Naive thymus-derived CD4-positive, alpha-beta T cell (primary cell): ENCODE data around the gene HIVEP3. TPM values are rescaled to one million over a fixed set of nuclear protein-coding genes. Genes with fewer than 3 reads are reported as not detected.

Experiments used
- ATAC-seq: fragments of 150-1000 bp; cut with Tn5 transposase; 2 replicates; pipeline ENCODE4 v1.10.0; 2021; ENCODE audit warnings: mild to moderate bottlenecking, moderate library complexity
- CTCF ChIA-PET: fragments of 350-600 bp; sonication (Branson Sonifier 250); formaldehyde crosslinking; loops from one replicate; lab custom pipeline; 2021; ENCODE audit warnings: antibody characterized with exemption; lab: Charles Lee
- POLR2A ChIA-PET: fragments of 350-600 bp; sonication (Branson Sonifier 250); formaldehyde crosslinking; loops from one replicate; lab custom pipeline; 2021; ENCODE audit warnings: antibody characterized with exemption, inconsistent platforms; lab: Charles Lee
- DNase-seq, 9 donors: peaks; one replicate each; pipeline versions ENCODE4 v3.0.0 to v3.0.0-alpha.2; 2020 to 2022; ENCODE audit warnings: mixed read lengths in 1 of 9
- H3K27ac ChIP-seq: one replicate; pipeline ENCODE4 v1.7.0; 2013; ENCODE audit warnings: mild to moderate bottlenecking, low read depth, low read length, moderate library complexity
- H3K27me3 ChIP-seq, 2 donors: one replicate each; pipeline ENCODE4 v1.7.0; 2013; ENCODE audit warnings: low read length in 2 of 2, mild to moderate bottlenecking in 2 of 2, moderate library complexity in 2 of 2; ENCODE audit not compliant: control insufficient read depth in 2 of 2, insufficient read depth in 2 of 2
- H3K36me3 ChIP-seq, 3 experiments: 1 replicate in 2 of 3; 2 replicates in 1 of 3; pipeline ENCODE4 v1.7.0; 2013; ENCODE audit warnings: low read length in 3 of 3, mild to moderate bottlenecking in 3 of 3, moderate library complexity in 1 of 3; ENCODE audit not compliant: insufficient read depth in 3 of 3, control insufficient read depth in 2 of 3
- H3K4me1 ChIP-seq, 2 donors: one replicate each; pipeline ENCODE4 v1.7.0; 2013; ENCODE audit warnings: low read length in 2 of 2, mild to moderate bottlenecking in 2 of 2, moderate library complexity in 1 of 2; ENCODE audit not compliant: control insufficient read depth in 2 of 2, insufficient read depth in 2 of 2
- H3K4me3 ChIP-seq: 2 replicates; pipeline ENCODE4 v1.7.0; 2013; ENCODE audit warnings: mild to moderate bottlenecking, low read length
- H3K9me3 ChIP-seq, 3 experiments: 1 replicate in 2 of 3; 2 replicates in 1 of 3; pipeline ENCODE4 v1.7.0; 2013; ENCODE audit warnings: low read length in 3 of 3; ENCODE audit not compliant: control insufficient read depth in 2 of 3
- H3K27ac Mint-ChIP-seq, 9 donors: one replicate each; pipeline ENCODE4 v1.8.0; 2020 to 2022; ENCODE audit warnings: mixed read lengths in 9 of 9, mild to moderate bottlenecking in 8 of 9, moderate library complexity in 5 of 9, inconsistent platforms in 2 of 9
- H3K27me3 Mint-ChIP-seq, 5 donors: one replicate each; pipeline ENCODE4 v1.8.0; 2021 to 2022; ENCODE audit warnings: mixed read lengths in 5 of 5, mild to moderate bottlenecking in 1 of 5
- H3K36me3 Mint-ChIP-seq, 5 donors: one replicate each; pipeline ENCODE4 v1.8.0; 2020 to 2022; ENCODE audit warnings: mixed read lengths in 5 of 5, mild to moderate bottlenecking in 3 of 5, inconsistent platforms in 1 of 5
- H3K4me1 Mint-ChIP-seq, 7 donors: one replicate each; pipeline ENCODE4 v1.8.0; 2020 to 2022; ENCODE audit warnings: mixed read lengths in 7 of 7, mild to moderate bottlenecking in 3 of 7, inconsistent platforms in 1 of 7
- H3K4me3 Mint-ChIP-seq, 10 donors: one replicate each; pipeline ENCODE4 v1.8.0; 2020 to 2022; ENCODE audit warnings: mild to moderate bottlenecking in 10 of 10, mixed read lengths in 10 of 10, moderate library complexity in 6 of 10, inconsistent platforms in 2 of 10
- H3K9me3 Mint-ChIP-seq, 11 donors: one replicate each; pipeline ENCODE4 v1.8.0; 2020 to 2022; ENCODE audit warnings: mixed read lengths in 11 of 11, mild to moderate bottlenecking in 4 of 11, inconsistent platforms in 1 of 11, moderate library complexity in 1 of 11
- intact Hi-C, 2 donors: fragments of 100-400 bp; cut with micrococcal nuclease; formaldehyde crosslinking; loops; one replicate each; pipeline ENCODE4 v1.15.1; 2023
- polyA plus RNA-seq, 2 donors: library from polyadenylated mRNA; unstranded; fragments of 300-500 nt; fragmentation: Illumina TruSeq; gene quantifications; one replicate each; pipeline ENCODE4 v1.2.3, GENCODE V29; 2021
- total RNA-seq, 6 experiments: library from RNA in 5 of 6; stranded (reverse) in 5 of 6; gene quantifications; 1 replicate in 5 of 6; 2 replicates in 1 of 6; pipeline ENCODE4 v1.2.3 and lab custom pipeline; 2021 to 2026

HIVEP3 gene
- total and polyA plus RNA-seq, 7 experiments from 2014 or later: 4.3 to 19.1 (median 7.0) TPM

- no peak overlapping the region for H3K4me3 ChIP-seq
- H3K4me1 ChIP-seq: no peaks in the 10 kb centered on the region
- H3K9me3 ChIP-seq: no peaks in the 10 kb centered on the region
- H3K27ac ChIP-seq: no peak overlapping the region
- Mint-ChIP-seq H3K36me3 (no peaks in the 10 kb centered on the region), H3K27me3 (peaks cover 8 to 15% (median 13%) of the 10 kb centered on the region in 5 donors), H3K4me1 (peaks cover 0 to 10% (median 0%) of the 10 kb centered on the region in 7 donors), H3K27ac (no peak overlapping the region), H3K9me3 (no peaks in the 10 kb centered on the region), H3K4me3 (no peak overlapping the region)
- POLR2A ChIA-PET: no interaction called here
- DNase-seq: no peak
- H3K36me3 ChIP-seq: no peaks in the 10 kb centered on the region
- no peaks in the 10 kb centered on the region for H3K27me3 ChIP-seq
- intact Hi-C loops: no loop called here
- CTCF ChIA-PET: no interaction called here
- no peak for ATAC-seq
Measured at GRCh38 chr1:41482001-41482765, 436.5 kb downstream of the HIVEP3 start.

GRCh38 chr1:41481109-41481775 lies 437.5 kb downstream of the HIVEP3 start:
- ChIA-PET POLR2A (no interaction called here), CTCF (no interaction called here)
- peaks cover 0 to 5% (median 0%) of the 10 kb centered on the region in 7 donors for H3K4me1 Mint-ChIP-seq
- H3K4me3 Mint-ChIP-seq: no peak overlapping the region
- no peaks in the 10 kb centered on the region for H3K9me3 Mint-ChIP-seq
- Histone ChIP-seq H3K27ac (no peak overlapping the region), H3K9me3 (no peaks in the 10 kb centered on the region), H3K4me1 (no peaks in the 10 kb centered on the region), H3K4me3 (no peak overlapping the region), H3K36me3 (no peaks in the 10 kb centered on the region), H3K27me3 (no peaks in the 10 kb centered on the region)
- ATAC-seq (no peak), DNase-seq (no peak)
- H3K27ac Mint-ChIP-seq: no peak overlapping the region
- H3K27me3 Mint-ChIP-seq: peaks cover 2 to 9% (median 8%) of the 10 kb centered on the region in 5 donors
- H3K36me3 Mint-ChIP-seq: no peaks in the 10 kb centered on the region
- intact Hi-C loops: no loop called here

- no peaks in the 10 kb centered on the region for H3K36me3 Mint-ChIP-seq
- H3K27ac Mint-ChIP-seq: no peak overlapping the region
- ChIA-PET POLR2A (no interaction called here), CTCF (no interaction called here)
- Histone ChIP-seq H3K36me3 (no peaks in the 10 kb centered on the region), H3K4me3 (no peak overlapping the region), H3K27ac (no peak overlapping the region), H3K9me3 (no peaks in the 10 kb centered on the region), H3K27me3 (no peaks in the 10 kb centered on the region), H3K4me1 (no peaks in the 10 kb centered on the region)
- no peak for ATAC-seq
- no peaks in the 10 kb centered on the region for H3K9me3 Mint-ChIP-seq
- intact Hi-C loops: no loop called here
- peaks cover 0 to 5% (median 0%) of the 10 kb centered on the region in 7 donors for H3K4me1 Mint-ChIP-seq
- H3K4me3 Mint-ChIP-seq: no peak overlapping the region
- H3K27me3 Mint-ChIP-seq: peaks cover 0 to 5% (median 3%) of the 10 kb centered on the region in 5 donors
- no peak for DNase-seq
Measured at GRCh38 chr1:41480204-41481108, 438.3 kb downstream of the HIVEP3 start.

DNA sequence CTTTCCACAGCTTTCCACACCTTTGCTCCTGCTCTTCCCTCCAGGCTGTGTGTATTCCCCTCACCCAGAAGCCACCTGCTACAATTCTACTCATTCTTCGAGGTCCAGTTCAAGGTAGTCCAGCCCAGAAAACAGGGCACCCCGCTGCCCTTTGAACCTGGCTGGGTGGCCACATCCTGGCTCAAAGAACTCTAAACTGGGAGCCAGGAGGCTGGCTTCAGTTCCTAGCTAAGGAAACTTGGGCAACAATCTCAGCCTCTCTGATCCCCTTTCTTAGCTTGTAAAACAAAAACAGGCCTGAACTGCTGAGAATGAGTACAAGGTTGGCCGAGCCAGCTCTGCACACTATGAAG lies 438.9 kb downstream of the HIVEP3 start:
- H3K36me3 ChIP-seq: no peaks in the 10 kb centered on the region
- POLR2A ChIA-PET: no interaction called here
- no peaks in the 10 kb centered on the region for H3K4me1 ChIP-seq
- intact Hi-C loops: no loop called here
- H3K9me3 ChIP-seq: no peaks in the 10 kb centered on the region
- Mint-ChIP-seq H3K4me3 (no peak overlapping the region), H3K27me3 (peaks cover 0 to 5% (median 3%) of the 10 kb centered on the region in 5 donors), H3K36me3 (no peaks in the 10 kb centered on the region), H3K27ac (no peak overlapping the region), H3K4me1 (peaks cover 0 to 5% (median 0%) of the 10 kb centered on the region in 7 donors), H3K9me3 (no peaks in the 10 kb centered on the region)
- ATAC-seq (no peak), DNase-seq (no peak)
- CTCF ChIA-PET: no interaction called here
- no peak overlapping the region for H3K27ac ChIP-seq
- no peaks in the 10 kb centered on the region for H3K27me3 ChIP-seq
- H3K4me3 ChIP-seq: no peak overlapping the region

DNA sequence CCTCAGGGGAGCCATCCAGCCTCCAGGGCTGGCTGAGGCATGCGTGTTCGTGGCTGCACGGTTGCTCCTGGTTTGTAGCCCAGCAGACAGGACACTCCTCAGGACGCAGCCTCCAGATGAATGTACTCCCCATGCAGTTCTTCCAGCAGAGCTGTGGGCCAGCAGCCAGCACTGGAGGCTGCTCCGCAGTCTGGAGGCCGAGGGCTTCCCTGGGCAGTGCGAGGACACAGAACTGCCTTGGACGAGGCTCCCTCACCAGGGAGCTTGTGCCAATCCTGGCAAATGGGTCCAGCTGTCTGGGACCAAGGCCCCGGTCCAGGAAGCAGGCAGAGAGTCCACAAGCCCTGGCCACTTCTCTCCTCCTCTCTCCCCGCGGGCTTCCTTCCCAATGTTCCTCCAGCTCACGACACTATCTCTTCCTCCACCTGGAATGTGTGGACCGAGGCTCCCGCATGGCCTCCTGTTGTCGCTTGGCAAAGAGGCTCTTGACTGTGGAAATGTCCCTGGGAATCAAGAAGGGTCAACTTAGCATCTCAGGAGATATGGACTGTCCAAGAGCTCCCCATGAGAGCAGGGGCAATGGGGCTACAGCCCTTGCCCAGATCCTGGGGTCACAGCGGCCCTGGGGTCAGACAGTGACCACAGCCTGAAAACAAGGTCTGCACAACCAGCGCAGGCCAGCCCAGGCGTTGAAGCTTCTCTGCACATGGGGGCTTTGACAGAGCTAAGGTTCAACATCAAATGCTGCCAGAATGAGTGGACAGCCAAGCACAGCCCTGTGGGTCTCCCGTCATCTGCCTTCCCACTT lies 439.5 kb downstream of the HIVEP3 start:
- H3K27me3 Mint-ChIP-seq: peaks cover 0 to 5% (median 3%) of the 10 kb centered on the region in 5 donors
- H3K27ac Mint-ChIP-seq: no peak overlapping the region
- Histone ChIP-seq H3K9me3 (no peaks in the 10 kb centered on the region), H3K27me3 (no peaks in the 10 kb centered on the region), H3K36me3 (no peaks in the 10 kb centered on the region), H3K4me1 (no peaks in the 10 kb centered on the region), H3K4me3 (no peak overlapping the region), H3K27ac (no peak overlapping the region)
- H3K36me3 Mint-ChIP-seq: no peaks in the 10 kb centered on the region
- no peak overlapping the region for H3K4me3 Mint-ChIP-seq
- POLR2A ChIA-PET: no interaction called here
- intact Hi-C loops: no loop called here
- no peak for ATAC-seq
- H3K4me1 Mint-ChIP-seq: peaks cover 0 to 5% (median 0%) of the 10 kb centered on the region in 7 donors
- no peaks in the 10 kb centered on the region for H3K9me3 Mint-ChIP-seq
- no peak for DNase-seq
- CTCF ChIA-PET: no interaction called here

- intact Hi-C loops: no loop called here
- Histone ChIP-seq H3K4me1 (no peaks in the 10 kb centered on the region), H3K27ac (no peak overlapping the region), H3K4me3 (no peak overlapping the region), H3K36me3 (no peaks in the 10 kb centered on the region), H3K9me3 (no peaks in the 10 kb centered on the region), H3K27me3 (no peaks in the 10 kb centered on the region)
- ATAC-seq (no peak), DNase-seq (no peak)
- peaks cover 0 to 3% (median 0%) of the 10 kb centered on the region in 7 donors for H3K4me1 Mint-ChIP-seq
- no peaks in the 10 kb centered on the region for H3K36me3 Mint-ChIP-seq
- H3K9me3 Mint-ChIP-seq: no peaks in the 10 kb centered on the region
- CTCF ChIA-PET: no interaction called here
- no peak overlapping the region for H3K27ac Mint-ChIP-seq
- peaks cover 0 to 3% (median 0%) of the 10 kb centered on the region in 5 donors for H3K27me3 Mint-ChIP-seq
- POLR2A ChIA-PET: no interaction called here
- no peak overlapping the region for H3K4me3 Mint-ChIP-seq
Measured at GRCh38 chr1:41478118-41478748, 440.5 kb downstream of the HIVEP3 start.
